NOMO-1 (cell line): ENCODE data around the gene PKD2.
"Not testable (repeated sequence)": the region's sequence is repeated elsewhere in the genome, so short reads cannot be mapped to it uniquely, and the experiment has no call there.

Experiments
- DNase-seq, 2 experiments: peaks; one replicate each; lab custom pipeline; 2025; ENCODE audit not compliant: unreplicated experiment in 2 of 2; lab: John Stamatoyannopoulos, UW

Gene PKD2

DNA sequence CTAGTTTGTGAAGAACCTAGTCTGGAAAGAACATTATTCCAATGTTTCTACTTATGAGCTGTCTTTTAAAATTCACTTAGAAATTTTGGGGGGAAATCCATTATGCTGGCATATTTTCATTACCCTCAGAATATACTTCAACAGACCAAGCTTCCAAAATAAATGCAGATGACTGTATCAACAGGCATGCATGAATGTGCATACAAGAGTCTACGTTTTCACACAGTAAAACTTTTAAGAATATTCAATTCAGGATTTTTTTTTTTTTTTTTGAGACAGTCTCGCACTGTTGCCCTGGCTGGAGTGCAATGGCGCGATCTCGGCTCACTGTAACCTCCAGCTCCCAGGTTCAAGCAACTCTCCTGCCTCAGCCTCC is 101.3 kb downstream of the PKD2 start:
- DNase-seq, result no peak

DNA sequence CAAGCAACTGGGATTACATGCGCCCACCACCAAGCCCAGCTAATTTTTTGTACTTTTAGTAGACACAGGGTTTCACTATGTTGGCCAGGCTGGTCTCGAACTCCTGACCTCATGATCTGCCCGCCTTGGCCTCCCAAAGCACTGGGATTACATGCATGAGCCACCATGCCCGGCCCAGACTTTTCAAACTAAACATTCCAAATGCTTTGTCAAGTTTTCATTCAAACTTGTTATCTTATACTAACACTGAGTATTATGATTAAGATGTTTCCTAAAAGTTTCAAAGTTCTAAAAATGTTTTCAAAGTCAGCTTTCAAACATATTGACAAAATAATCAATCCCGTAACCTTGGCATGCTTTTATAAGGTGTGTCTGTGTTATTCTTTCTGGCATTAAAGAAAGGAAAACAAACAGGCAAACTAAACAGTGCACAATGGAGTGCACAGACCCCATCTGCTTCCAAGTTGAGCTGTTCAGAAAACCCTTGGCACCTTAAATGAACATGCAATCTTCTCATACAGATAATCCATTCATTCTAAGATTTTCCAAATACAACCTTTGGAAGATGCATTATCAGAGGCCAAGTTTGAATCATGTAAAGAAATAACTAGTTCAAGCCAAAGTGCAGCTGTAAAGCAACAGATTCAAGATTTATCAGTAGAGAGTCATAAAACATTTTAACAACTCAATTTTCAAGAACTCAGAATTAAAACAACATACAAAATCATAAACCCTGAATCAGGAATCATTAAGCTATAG is 101.9 kb downstream of the PKD2 start:
- DNase-seq, result no peak

GRCh38 chr4:88110826-88111225 is 103.4 kb downstream of the PKD2 start:
- no peak for DNase-seq

DNA sequence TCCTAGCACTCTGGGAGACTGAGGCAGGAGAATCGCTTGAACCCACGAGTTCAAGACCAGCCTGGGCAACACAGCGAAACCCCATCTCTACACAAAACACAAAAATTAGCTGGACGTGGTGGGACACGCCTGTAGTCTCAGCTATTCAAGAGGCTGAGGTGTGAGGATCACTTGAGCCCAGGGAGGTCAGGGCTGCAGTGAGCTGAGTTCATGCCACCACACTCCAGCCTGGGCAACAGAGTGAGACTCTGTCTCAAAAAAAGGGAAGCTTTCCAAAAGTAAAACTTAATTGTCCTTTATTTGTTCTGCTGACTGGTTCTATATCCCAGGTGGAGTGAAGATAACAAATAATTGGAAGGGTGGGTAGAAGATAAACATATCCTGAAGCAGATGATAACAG is 105.4 kb downstream of the PKD2 start:
- no peak for DNase-seq

DNA sequence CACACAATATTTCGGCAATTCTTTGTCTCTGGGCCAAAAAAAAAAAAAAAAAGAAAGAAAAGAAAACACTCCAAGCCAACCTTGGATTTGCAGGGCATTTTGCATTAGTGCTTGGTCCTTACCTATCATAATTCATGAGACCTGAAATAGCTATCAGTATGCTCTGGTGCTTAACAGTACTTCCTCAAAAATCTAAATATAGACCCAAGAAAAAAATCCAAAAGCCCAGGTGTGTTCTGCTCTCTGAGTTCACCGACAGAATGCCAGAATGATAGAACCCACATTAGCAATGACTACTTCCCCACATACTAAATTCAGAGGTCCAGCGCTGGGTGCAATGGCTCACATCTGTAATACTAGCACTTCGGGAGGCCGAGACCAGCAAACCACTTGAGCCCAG is 108.2 kb downstream of the PKD2 start:
- no peak for DNase-seq

DNA sequence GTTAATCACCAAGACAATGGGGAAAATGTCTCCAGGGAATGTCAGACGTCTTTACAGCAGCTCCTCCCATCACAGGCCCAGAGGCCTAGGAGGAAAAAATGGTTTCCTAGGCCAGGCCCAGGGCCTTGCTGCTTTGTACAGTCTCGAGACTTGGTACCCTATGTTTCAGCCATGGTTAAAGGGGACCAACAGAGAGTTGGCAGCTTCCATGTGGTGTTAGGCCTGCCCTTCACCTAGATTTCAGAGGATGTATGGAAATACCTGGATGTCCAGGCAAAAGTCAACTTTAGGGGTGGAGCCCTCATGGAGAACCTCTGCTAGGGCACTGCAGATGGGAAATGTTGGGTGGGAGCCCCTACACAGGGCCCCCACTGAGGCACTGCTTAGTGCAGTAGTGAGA is 112.5 kb downstream of the PKD2 start:
- no peak for DNase-seq

DNA sequence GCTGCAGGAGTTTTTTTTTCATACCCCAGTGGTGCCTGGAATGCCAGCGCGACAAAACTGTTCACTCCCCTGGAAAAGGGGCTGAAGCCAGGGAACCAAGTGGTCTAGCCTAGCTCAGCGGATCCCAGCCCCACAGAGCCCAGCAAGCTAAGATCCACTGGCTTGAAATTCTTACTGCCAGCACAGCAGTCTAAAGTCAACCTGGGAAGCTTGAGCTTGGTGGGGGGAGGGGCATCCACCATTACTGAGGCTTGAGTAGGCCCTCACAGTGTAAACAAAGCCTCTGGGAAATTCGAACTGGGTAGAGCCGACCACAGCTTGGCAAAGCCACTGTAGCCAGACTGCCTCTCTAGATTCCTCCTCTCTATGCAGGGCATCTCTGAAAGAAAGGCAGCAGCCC is 114.8 kb downstream of the PKD2 start:
- DNase-seq, result not testable (repeated sequence)
